ENCODE data around the gene TMEM185B.

DNA sequence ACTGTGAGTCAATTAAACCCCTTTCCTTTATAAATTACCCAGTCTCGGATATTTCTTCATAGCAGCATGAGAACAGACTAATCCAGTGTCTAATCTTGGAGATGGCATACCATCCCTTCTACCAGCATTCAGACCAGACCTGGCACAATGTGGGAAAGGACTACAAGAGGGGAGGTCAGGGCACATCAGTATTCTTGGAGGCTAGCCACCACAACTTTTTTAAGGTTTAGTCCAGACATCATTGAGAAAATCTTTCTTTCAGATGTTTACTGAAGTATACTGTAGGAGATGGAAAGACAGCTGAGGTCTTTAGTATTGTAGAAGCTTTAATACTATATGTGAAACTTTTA, 33.4 kb upstream of the TMEM185B start:
- TF ChIP-seq POLR2A (IDR thresholded peaks at IDR 0.05; ENCODE audit: low read length) (no peak), GATA1 (IDR thresholded peaks at IDR 0.05; ENCODE audit: low read depth, low read length) (no peak)

Data from erythroblast (primary cell).